GM18867 (cell line): ENCODE data around the gene RBM23.
"Not testable (repeated sequence)": the region's sequence is repeated elsewhere in the genome, so short reads cannot be mapped to it uniquely, and the experiment has no call there.

Experiments used
- ATAC-seq: cut with Tn5 transposase; IDR thresholded peaks from one replicate; pipeline ENCODE4 v1.9.1; 2021; ENCODE audit warnings: mild to moderate bottlenecking, moderate library complexity; ENCODE audit not compliant: unreplicated experiment

RBM23 gene

GRCh38 chr14:22919601-22919921 lies 612 bp upstream of the RBM23 start:
- ATAC-seq, result peak; percentile 4

- ATAC-seq, result no peak
Observed at GRCh38 chr14:22915886-22916521, 2.9 kb downstream of the RBM23 start.

- ATAC-seq, result not testable (repeated sequence)
Observed at GRCh38 chr14:22914836-22915235, 4.1 kb downstream of the RBM23 start.

GRCh38 chr14:22910916-22911315 lies 8.0 kb downstream of the RBM23 start:
- ATAC-seq, result no peak

- ATAC-seq, result no peak
Observed at GRCh38 chr14:22908601-22909000, 10.3 kb downstream of the RBM23 start.

GRCh38 chr14:22907429-22907828 lies 11.5 kb downstream of the RBM23 start:
- ATAC-seq, result no peak

GRCh38 chr14:22906073-22906472 lies 12.9 kb downstream of the RBM23 start:
- ATAC-seq, result no peak

- ATAC-seq, result no peak
Observed at GRCh38 chr14:22905627-22906026, 13.3 kb downstream of the RBM23 start.

GRCh38 chr14:22903742-22904087 lies 15.2 kb downstream of the RBM23 start:
- no peak for ATAC-seq

GRCh38 chr14:22901799-22902198 lies 17.1 kb downstream of the RBM23 start:
- ATAC-seq, result no peak

- ATAC-seq, result no peak
Observed at GRCh38 chr14:22900081-22900799, 18.7 kb downstream of the RBM23 start.

- ATAC-seq, result no peak
Observed at GRCh38 chr14:22898302-22899090, 20.5 kb downstream of the RBM23 start.

GRCh38 chr14:22897357-22897756 lies 21.6 kb downstream of the RBM23 start:
- ATAC-seq, result no peak

- no peak for ATAC-seq
Observed at GRCh38 chr14:22896760-22897159, 22.2 kb downstream of the RBM23 start.

GRCh38 chr14:22896356-22896755 lies 22.6 kb downstream of the RBM23 start:
- no peak for ATAC-seq

- no peak for ATAC-seq
Observed at GRCh38 chr14:22895402-22895801, 23.5 kb downstream of the RBM23 start.

- no peak for ATAC-seq
Observed at GRCh38 chr14:22893706-22894105, 25.2 kb downstream of the RBM23 start.

GRCh38 chr14:22892488-22892887 lies 26.5 kb downstream of the RBM23 start:
- ATAC-seq, result no peak

GRCh38 chr14:22890416-22890815 lies 28.5 kb downstream of the RBM23 start:
- ATAC-seq, result no peak

- no peak for ATAC-seq
Observed at GRCh38 chr14:22888662-22889061, 30.3 kb downstream of the RBM23 start.

- ATAC-seq, result peak; percentile 43
Observed at GRCh38 chr14:22887990-22888378, 31.0 kb downstream of the RBM23 start.
